GM18508 (cell line): ENCODE measurements around the gene BSCL2.
"Not testable (repeated sequence)": the region's sequence is repeated elsewhere in the genome, so short reads cannot be mapped to it uniquely, and the experiment has no call there.

Experiments
- ATAC-seq: cut with Tn5 transposase; IDR thresholded peaks from one replicate; pipeline ENCODE4 v1.9.1; 2021; ENCODE audit warnings: moderate number of reproducible peaks; ENCODE audit not compliant: insufficient read depth, unreplicated experiment

BSCL2 gene

DNA sequence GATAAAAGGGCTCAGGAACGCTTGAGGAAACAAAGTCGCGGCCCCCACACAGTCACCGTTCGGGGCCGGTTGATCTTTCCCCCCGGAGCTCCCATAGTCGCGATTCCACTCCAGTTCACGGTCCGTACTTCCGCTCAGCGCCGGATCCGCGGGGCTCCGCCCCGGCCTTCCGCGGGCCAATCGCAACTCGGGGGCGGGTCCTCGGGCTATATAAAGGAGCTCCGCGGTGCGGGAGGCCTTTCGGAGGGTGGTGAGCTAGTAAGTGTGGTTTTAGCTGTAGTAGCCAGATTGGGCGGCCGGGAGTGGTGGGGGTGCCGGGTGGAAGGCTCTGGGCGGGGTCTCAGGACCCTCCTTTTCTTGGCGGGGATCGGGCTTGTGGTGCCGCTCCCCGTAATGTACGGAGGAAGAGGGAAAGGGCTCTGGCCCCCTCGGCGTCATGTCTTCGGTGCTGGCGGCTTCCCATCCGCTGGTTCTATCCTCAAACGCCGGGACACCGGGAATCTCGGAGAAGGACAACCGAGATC is 42.1 kb downstream of the BSCL2 start, which contains the start of the genes C11orf98 and CSKMT:
Gene C11orf98 (minus strand): TSS at position 136 of the 524 bp plus-strand sequence. CDS start 41 bp downstream, at position 95.
Gene CSKMT (plus strand): TSS at position 238 of the 524 bp plus-strand sequence. CDS start 568 bp downstream, outside the sequence.
- no peak for ATAC-seq

DNA sequence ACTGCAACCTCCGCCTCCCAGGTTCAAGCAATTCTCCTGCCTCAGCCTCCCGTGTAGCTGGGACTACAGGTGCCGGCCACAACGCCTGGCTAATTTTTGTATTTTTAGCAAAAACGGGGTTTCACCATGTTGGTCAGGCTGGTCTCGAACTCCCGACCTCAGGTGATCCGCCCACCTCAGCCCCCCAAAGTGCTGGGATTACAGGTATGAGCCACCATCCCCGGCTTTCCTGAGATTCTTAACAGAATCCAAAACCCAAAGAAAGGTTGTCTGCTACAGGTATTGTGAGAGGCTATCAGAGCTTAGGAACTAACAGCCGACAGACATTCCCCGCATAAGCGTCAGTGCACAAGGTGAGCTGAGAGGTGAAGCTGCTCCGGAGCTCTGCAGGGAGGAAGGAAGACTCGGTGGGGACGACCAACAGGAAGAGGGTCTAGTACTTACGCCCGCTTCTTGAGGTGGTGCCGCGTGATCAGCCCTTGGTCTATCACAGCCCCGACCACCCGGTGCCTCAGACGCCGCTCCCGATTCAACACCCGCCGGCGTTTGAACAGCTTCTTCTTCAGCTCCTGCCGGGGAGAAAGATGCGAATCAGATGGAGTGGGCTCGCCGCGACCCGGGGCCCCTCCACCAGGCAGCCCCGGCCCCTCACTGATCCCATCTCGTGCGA is 42.7 kb downstream of the BSCL2 start:
- no peak for ATAC-seq

- ATAC-seq = no peak
Observed at GRCh38 chr11:62656796-62657429, 50.3 kb downstream of the BSCL2 start.

- ATAC-seq = no peak
Observed at GRCh38 chr11:62654297-62654696, 52.9 kb downstream of the BSCL2 start.

GRCh38 chr11:62652161-62653006 is 54.8 kb downstream of the BSCL2 start:
- ATAC-seq = no peak

DNA sequence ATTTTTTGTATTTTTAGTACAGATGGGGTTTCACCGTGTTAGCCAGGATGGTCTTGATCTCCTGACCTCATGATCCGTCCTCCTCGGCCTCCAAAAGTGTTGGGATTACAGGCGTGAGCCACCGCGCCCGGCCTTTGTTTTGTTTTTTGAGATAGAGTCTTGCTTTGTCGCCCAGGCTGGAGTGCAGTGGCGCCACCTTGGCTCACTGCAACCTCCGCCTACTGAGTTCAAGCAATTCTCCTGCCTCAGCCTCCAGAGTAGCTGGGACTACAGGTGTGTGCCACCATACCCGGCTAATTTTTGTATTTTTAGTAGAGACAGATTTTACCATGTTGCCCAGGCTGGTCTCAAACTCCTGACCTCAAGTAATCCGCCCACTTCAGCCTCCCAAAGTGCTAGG is 56.9 kb downstream of the BSCL2 start:
- not testable (repeated sequence) for ATAC-seq

GRCh38 chr11:62649486-62649885 is 57.7 kb downstream of the BSCL2 start:
- no peak for ATAC-seq

GRCh38 chr11:62648967-62649364 is 58.3 kb downstream of the BSCL2 start:
- ATAC-seq = no peak

DNA sequence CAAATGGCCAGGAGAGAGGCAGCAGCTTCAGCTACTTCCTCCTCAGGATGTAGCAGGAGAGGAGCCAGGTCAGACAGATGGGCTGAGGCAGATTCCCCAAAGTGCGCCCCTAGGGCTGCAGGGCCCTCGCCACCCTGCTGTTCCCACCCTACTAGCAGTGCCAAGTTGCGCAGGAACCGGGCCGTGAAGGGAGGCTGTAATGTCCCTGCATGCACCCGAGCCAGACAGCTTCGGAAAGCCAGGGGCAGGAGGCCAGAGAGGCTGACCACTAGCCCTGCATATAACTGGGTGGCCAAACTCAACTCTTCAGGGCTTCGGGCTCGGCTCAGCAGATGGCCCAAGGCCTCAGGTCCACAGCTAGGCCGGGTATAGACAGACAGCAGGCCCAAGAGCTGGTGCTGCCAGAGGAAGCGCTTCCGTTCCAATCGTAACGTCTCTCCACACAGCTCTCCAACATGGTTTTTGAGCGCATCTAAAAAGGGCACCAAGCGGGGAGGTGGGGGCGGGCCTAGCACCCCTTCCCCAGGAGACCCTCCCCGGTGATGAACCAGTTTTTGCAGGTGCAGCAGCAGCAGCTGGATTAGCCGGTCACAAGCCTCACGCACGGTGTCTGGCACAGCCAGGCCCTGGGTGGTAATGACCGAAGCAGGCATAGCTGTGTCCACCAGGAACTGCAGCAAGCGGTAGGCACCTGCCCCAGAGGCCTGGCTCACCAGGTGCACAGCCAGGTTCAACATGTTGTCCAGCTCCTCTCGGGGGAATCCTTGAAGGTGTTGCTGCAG is 58.8 kb downstream of the BSCL2 start:
- no peak for ATAC-seq

DNA sequence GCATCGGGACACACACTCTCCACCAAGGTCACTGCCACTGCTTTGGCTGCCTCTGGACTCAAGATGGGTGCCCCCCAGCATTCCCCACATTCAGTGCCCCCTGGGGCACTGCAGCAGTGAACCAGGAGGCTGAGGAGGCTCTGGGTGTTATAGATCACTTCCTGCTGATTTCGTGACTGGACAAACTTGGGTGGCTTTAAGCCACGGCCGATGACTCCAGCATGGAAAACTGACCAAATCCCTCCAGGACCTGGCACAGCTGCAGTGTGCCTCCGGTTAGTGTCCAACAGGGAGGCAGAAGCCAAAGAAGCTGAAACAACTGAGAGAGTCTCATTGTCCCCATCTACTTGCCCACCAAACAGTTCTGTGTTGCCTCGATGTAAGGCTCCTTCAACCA is 59.6 kb downstream of the BSCL2 start:
- no peak for ATAC-seq

DNA sequence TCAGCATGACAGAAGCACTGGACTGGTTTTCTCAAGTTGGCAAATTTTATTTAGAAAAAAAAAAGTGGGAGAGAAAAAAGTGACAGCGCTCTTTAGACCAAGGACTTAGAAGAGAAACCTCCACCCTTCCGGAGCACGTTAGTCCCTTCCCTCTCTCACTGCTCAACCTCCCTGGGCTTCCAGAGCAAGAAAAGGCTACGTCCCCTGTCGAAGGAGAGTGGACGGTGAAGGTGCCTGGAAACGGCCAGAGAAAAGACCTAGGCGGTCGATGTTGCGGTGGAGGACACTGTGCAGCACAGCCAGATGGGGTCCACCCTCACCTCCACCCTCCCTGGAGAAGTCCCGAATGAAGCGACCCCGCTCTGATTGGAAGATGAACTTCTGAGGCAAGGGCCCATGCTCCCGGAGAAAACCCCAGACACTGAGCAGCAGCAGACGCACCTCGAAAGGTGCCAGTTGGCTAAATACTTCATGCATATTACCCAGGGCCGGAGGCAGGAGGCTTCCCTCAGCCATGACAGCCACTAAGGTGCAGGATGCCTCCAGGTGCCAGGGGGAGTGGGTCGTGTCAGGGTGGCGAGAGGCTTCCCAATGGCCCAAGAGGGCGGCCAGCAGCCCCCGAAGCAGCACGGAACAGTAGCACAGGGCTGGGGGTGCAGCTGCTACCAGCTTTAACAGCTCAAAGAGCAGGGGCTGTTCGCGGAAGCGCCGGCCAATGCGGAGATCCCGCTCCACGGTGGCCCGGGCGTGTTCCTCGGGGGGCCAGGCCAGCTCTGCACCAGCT is 60.2 kb downstream of the BSCL2 start:
- ATAC-seq = no peak

DNA sequence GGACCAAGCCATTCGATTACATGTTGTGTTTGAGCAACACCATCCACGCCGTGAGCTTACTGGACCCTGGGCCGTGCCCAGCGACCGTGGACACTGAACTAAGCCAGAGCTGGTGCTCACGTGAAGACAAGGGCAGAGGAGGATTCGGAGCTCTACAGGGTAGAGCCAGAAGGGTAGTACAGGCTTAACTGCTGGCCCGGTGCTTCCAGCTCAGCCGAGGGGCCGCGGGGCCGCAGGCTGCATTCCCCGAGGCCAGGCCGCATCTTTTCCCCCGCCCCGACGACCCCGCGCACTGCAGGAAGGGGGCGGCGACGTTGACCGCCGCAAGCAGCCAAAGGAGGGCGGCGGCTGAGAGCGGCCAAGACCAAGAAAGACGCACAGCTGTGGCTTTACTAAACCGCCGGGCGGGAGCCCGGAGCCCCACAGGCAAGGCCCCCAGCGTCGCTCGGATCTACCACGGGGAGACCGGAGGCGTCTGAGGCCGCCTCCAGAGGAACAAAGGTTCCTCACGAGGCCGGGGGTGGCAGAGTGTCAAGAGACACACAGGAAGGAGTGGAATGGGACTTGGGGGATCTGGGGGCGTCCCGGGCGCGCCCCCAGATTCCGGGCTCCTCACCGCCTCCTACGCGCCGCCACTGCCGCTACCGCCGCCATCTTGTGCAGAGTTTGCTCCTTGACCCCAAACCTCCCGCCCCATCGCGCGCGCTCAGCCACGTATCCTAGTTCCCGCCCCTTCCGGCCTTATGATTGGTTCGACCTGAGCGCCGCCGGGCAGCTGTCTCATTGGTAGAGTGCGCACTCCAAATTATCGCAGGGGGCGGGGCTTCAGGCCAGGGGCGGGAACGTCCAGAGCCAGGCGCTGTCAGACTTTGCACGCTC is 61.0 kb downstream of the BSCL2 start, which contains the start of gene GANAB:
Gene GANAB (minus strand): TSS at position 668 of the 879 bp plus-strand sequence. CDS start 14 bp downstream, at position 654.
- no peak for ATAC-seq

DNA sequence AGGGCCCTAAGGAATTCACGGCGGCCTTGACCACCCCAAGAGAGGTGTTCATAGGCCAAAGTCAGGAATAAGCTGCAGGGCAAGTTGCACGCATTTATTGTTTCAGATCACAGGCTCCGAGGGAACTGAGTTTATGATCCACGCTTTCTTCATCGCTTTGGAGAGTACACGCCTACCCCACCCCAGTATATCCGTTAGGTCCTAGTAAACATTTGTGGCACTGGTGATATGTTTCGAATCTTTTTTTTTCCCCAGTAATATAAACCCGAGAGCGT is 61.6 kb downstream of the BSCL2 start:
- ATAC-seq = no peak

GRCh38 chr11:62644220-62644619 is 63.0 kb downstream of the BSCL2 start:
- no peak for ATAC-seq
